Stomach (tissue), 4 donors: ENCODE measurements around the gene NT5DC1.

Source experiments
- CTCF ChIP-seq, 7 experiments: fragments of 450-650 bp in 4 of 7; fragments of 200-600 bp in 3 of 7; sonication (generic) in 3 of 7; IDR thresholded peaks; one replicate each; pipeline ENCODE4 v1.5.1; 2016 to 2019; ENCODE audit warnings: antibody characterized with exemption in 7 of 7, control low read depth in 2 of 7, mild to moderate bottlenecking in 1 of 7
- POLR2A ChIP-seq, 4 donors: fragments of 450-650 bp; IDR thresholded peaks; one replicate each; pipeline ENCODE4 v1.6.1; 2016; ENCODE audit warnings: antibody characterized with exemption in 4 of 4, control low read depth in 2 of 4, mild to moderate bottlenecking in 1 of 4, moderate library complexity in 1 of 4

- TF ChIP-seq POLR2A (IDR thresholded peaks at IDR 0.05) (no peak), CTCF (IDR thresholded peaks at IDR 0.05) (no peak)
Observed at GRCh38 chr6:116126032-116126431, 25.4 kb downstream of the NT5DC1 start, which contains the start of gene COL10A1.
